Endothelial cell of hepatic sinusoid (primary cell): ENCODE results near the gene COL8A1.
"Not testable (repeated sequence)": the region's sequence is repeated elsewhere in the genome, so short reads cannot be mapped to it uniquely, and the experiment has no call there.

Experiments
- in situ Hi-C: cut with HindIII; loops from 2 replicates; pipeline ENCODE4 v1.10.0; 2017; ENCODE audit warnings: low sequenced_read_pairs

The COL8A1 gene

GRCh38 chr3:99834211-99834957, 196.0 kb downstream of the COL8A1 start:
- in situ Hi-C loops: no loop called here

GRCh38 chr3:99836681-99837080, 198.3 kb downstream of the COL8A1 start:
- in situ Hi-C loops: no loop called here

GRCh38 chr3:99837715-99838114, 199.3 kb downstream of the COL8A1 start:
- in situ Hi-C loops: no loop called here

GRCh38 chr3:99838755-99839154, 200.4 kb downstream of the COL8A1 start:
- in situ Hi-C loops: no loop called here

GRCh38 chr3:99839613-99840012, 201.2 kb downstream of the COL8A1 start:
- in situ Hi-C loops: no loop called here

GRCh38 chr3:99841949-99842348, 203.6 kb downstream of the COL8A1 start:
- in situ Hi-C loops: not testable (repeated sequence)

GRCh38 chr3:99842826-99843589, 204.6 kb downstream of the COL8A1 start:
- in situ Hi-C loops: no loop called here

GRCh38 chr3:99843590-99844258, 205.3 kb downstream of the COL8A1 start:
- in situ Hi-C loops: no loop called here

- in situ Hi-C loops: no loop called here
These were observed 206.9 kb downstream of the COL8A1 start for GRCh38 chr3:99845331-99845730.

- in situ Hi-C loops: no loop called here
These were observed 207.6 kb downstream of the COL8A1 start for GRCh38 chr3:99845999-99846398.

GRCh38 chr3:99846477-99847160, 208.2 kb downstream of the COL8A1 start:
- in situ Hi-C loops: no loop called here

- in situ Hi-C loops: no loop called here
These were observed 210.0 kb downstream of the COL8A1 start for GRCh38 chr3:99848433-99848832.
